Mononuclear cell (primary cell): Measurements from ENCODE around the gene CYFIP1. TPM values are rescaled to one million over a fixed set of nuclear protein-coding genes. Genes with fewer than 3 reads are reported as not detected.

ENCODE experiments used
- H3K27me3 ChIP-seq: 2 replicates; pipeline ENCODE4 v1.6.0; 2011; ENCODE audit warnings: low read length, control low read depth; ENCODE audit not compliant: insufficient read depth
- H3K4me1 ChIP-seq: 2 replicates; pipeline ENCODE4 v1.5.1; 2011; ENCODE audit warnings: mild to moderate bottlenecking, low read length, control low read depth; ENCODE audit not compliant: insufficient read depth
- H3K4me3 ChIP-seq: 2 replicates; pipeline ENCODE4 v1.5.1; 2011; ENCODE audit warnings: mild to moderate bottlenecking, low read length, moderate library complexity
- H3K9me3 ChIP-seq: 2 replicates; pipeline ENCODE4 v1.5.1; 2011; ENCODE audit warnings: low read depth, mild to moderate bottlenecking, control low read depth, low read length
- total RNA-seq: library from RNA; depleted of rRNA; stranded (reverse); fragments of >200 nt; gene quantifications from one replicate; pipeline ENCODE4 v1.2.3, GENCODE V29; 2012

The CYFIP1 gene
- total RNA-seq, 1 donor = 12.9 TPM

DNA sequence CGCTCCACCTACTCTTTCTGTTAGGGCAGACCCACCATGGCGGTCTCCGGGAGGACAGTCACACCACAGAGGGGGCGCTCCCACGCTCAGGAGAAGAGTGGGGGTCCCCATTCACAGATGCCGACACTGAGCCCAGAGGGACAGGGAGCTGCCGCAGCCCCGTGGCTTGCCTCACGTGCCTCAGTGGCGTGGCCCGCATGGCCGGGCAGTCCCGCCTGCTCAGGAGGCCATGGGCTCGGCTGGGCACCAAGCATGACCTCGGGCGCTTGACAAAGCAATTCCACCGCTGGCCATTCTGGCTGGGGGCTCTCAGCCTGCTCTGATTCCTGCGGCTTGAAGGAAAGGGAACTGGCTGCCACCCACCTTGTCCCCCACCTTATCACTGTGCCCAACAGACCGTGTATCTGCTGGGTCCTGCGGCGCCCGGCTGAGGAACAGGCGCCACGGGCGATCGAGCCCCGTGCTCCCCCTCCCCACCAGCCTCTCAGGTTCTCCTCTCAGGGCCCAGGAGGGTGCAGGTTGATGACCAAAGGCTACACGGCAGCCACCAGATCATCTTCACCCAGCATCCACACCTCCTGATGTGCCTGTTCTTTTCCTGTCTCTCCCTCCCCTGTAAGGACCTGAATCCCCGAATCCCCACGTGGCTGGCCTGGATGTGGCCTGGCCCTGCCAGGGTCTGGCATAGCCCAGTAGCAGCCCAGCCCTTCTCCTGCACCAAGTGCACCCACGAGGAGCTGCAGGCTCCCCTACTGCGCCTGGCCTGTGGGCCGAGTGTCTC is 20.7 kb downstream of the CYFIP1 start:
- H3K27me3 ChIP-seq = no peaks in the 10 kb centered on the region
- peaks cover 44% of the 10 kb centered on the region for H3K4me1 ChIP-seq
- H3K9me3 ChIP-seq = no peaks in the 10 kb centered on the region
- H3K4me3 ChIP-seq = no peak overlapping the region

DNA sequence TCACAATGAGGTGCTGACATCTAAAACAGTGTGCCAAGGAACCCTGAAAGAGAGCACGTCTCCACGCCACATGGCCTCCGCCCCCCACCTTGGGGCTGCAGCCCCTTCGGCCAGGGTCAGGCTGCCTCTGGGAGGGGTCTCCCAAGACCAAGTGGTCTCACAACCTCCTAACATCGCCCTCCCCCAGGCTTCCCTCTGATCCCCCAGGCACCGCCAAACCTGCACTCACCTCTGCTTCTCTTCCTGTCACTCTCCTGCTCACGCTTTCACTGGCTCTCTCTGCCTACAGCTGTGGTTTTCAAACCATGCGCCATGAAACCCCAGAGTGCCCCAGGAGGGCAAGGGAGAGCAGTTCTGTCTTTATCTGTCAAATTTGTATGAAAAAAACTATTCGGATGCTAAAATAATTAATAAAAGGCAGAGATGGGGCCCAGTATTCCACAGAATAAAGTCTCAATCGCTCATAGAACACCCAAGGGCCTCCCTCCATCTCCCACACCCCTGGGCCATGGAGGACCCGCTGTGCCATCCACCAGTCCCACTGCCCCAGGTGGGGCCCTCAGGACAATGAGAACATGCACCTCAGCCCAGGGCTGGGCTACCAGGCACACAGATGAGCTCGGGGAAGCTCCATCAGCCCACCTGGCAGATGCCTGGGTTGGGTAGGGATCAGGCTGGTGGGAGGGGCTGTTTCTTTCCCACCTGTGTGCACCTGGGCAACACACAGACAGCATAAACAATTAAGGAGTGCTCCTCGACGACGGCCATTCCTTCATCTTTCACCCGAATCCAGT is 21.5 kb downstream of the CYFIP1 start:
- Histone ChIP-seq H3K4me3 (no peak overlapping the region), H3K4me1 (peaks cover 40% of the 10 kb centered on the region), H3K27me3 (no peaks in the 10 kb centered on the region), H3K9me3 (no peaks in the 10 kb centered on the region)

DNA sequence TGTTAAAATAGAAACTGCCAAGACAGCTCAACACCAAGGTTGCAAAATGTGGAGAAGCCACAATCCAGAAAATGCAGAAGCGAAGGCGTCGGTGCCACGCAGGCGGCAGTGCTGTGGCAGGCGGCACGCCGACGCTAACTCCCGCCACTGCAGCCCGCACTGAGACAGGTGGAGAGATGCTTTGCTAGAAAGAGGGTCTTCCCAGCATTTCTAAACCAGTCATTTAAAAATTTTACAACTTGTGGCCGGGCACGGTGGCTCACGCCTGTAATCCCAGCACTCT is 23.2 kb downstream of the CYFIP1 start:
- peaks cover 36% of the 10 kb centered on the region for H3K4me1 ChIP-seq
- H3K27me3 ChIP-seq = no peaks in the 10 kb centered on the region
- no peak overlapping the region for H3K4me3 ChIP-seq
- no peaks in the 10 kb centered on the region for H3K9me3 ChIP-seq

DNA sequence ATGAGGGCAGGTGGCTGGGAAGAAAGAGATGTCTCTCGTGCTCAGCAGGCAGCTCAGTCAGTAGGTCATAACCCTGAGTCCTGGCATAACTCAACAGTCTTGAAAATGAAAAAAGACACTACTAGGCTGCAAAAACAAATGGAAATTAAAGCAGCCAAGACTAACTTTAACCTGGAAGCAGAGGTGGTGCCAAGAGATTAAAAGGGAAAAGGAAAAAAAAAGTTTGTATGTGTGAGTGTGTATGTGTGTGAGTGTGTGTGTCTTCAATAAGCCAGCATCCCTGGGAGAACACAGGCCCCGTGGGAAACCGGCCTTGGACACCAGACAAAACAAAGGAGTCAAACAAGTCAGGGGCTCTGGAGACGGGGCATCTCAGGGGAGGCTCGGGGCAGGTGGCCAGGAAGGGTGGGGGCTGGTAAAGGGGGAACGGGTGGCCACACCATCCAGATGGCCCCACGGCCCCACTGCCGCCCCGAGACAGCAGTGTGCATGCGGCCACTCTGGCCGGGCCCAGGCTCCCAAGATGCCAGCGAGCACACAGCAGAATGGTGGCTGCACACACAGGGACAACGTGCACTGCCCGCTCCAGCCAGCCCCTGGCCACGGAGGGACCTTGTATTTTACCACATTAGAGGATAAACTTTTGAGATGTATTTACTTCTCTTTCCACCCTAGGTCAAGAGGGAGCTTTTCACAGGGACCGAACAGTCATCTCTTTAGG is 23.8 kb downstream of the CYFIP1 start:
- H3K9me3 ChIP-seq = no peaks in the 10 kb centered on the region
- H3K4me3 ChIP-seq = no peak overlapping the region
- H3K27me3 ChIP-seq = no peaks in the 10 kb centered on the region
- peaks cover 31% of the 10 kb centered on the region for H3K4me1 ChIP-seq

DNA sequence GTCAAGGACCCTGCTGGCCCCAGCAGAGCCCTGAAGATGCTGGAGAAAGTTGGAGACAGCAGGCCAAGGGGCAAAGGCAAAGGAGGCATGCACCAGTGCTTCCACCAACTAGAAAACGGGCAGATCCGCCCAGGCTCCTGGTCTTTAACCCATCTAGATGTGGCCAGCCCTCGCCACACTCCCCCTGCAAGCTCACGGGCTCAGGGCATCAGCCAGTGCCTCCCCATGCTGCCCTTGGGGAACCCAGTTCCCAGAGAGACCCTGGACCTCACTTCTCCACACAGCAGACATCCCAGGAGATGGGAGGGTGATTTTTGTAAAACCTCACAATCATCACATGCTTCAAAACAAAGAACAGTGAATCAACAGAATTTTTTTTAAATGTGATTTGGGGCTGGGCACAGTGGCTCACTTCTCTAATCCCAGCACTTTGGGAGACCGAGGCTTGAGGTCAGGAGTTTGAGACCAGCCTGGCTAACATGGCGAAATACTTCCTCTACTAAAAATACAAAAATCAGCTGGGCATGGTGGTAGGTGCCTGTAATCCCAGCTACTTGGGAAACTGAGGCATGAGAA is 24.5 kb downstream of the CYFIP1 start:
- Histone ChIP-seq H3K4me1 (peaks cover 26% of the 10 kb centered on the region), H3K9me3 (no peaks in the 10 kb centered on the region), H3K4me3 (no peak overlapping the region), H3K27me3 (no peaks in the 10 kb centered on the region)

DNA sequence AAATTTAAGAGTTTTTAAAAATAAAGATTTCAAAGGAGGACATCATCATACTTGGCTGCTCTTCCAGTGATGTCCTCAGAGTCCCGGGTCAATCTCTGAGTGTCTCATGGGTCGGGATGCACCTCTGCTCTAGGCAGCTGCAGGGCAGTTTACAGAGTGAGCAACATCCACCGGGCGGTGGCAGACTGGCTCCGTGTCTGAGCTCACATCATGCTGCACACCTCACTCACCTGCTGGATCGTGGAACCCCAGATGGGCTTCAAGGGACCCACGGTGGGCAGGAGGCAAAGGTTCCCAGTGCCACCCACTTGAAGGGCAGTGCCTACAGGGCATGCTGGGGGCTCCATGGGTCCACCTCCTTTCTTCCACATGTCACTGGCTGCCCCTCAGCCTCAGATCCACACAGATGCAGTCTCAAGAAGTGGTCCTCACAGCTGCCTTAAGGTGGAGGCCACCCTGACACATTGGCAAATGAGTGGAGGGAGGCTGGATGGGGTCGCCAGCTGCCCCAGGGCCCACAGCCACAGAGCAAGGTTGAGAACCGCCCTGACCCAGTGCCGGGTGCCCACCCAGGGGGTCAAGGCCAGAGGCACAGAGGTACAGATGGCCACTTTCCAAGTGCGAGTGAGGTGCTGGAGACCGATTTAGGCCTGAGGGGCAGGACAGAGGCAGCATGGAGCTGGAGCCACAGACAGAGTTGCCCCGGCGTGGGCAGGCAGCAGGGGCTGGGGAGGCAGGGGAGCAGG is 25.2 kb downstream of the CYFIP1 start:
- Histone ChIP-seq H3K4me3 (no peak overlapping the region), H3K9me3 (no peaks in the 10 kb centered on the region), H3K27me3 (no peaks in the 10 kb centered on the region), H3K4me1 (peaks cover 26% of the 10 kb centered on the region)

DNA sequence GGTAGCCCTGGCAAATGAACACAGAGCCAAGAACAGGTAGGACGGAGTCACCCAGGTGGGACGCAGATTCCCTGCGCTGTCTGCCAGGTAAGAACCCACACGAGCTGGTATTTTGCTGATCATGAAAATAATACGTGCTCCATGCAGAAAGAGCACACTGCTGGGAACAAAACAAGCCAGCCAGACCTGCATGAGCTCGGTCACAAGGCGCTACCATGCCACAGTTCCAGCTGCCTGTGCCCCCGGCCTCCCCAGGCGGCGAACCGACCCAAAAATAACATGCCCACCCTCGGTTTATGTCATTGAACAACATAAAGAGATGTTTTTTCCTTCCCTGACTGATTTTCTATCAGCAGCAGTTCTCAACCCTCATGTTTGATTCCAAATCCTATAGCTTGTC is 25.8 kb downstream of the CYFIP1 start:
- Histone ChIP-seq H3K4me1 (peaks cover 28% of the 10 kb centered on the region), H3K9me3 (no peaks in the 10 kb centered on the region), H3K4me3 (no peak overlapping the region), H3K27me3 (no peaks in the 10 kb centered on the region)

DNA sequence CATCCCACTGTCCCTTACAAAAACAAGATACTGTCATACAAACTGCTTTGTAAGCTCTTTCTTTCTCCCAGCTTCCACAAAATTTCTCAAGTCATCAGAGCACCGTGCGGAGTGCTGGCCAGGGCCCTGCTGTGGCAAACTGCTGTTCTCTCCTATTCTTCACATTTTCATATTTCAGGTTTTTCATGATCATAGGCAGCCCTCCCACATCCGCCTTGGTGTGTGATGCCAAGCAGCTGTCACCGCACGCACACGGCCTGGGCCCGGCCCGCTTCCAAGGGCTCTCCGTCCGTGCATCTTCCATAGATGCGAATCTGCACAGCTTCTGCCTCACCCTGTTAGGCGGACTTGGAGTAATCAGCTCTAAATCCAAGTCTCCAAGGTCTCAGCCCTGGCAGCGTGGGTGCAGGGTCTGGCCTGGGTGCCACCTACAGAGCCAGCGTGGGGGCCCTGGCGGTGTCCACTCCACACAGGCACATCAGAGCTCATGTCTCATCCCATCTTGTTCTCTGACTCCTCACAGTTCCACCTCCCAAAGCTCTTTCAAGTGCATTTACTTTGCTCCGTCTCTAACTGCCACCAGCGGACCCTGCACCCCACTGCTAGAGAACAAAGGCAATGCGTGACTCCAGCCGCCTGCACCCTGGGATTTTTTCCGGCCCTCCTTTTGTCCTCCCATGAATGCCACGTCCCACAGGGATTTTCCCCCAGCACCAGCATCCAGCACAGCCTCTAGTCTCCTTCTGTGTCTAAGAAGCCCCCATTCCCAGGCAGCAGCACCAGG is 27.2 kb downstream of the CYFIP1 start:
- H3K27me3 ChIP-seq = no peaks in the 10 kb centered on the region
- H3K4me1 ChIP-seq = peaks cover 33% of the 10 kb centered on the region
- no peak overlapping the region for H3K4me3 ChIP-seq
- no peaks in the 10 kb centered on the region for H3K9me3 ChIP-seq

DNA sequence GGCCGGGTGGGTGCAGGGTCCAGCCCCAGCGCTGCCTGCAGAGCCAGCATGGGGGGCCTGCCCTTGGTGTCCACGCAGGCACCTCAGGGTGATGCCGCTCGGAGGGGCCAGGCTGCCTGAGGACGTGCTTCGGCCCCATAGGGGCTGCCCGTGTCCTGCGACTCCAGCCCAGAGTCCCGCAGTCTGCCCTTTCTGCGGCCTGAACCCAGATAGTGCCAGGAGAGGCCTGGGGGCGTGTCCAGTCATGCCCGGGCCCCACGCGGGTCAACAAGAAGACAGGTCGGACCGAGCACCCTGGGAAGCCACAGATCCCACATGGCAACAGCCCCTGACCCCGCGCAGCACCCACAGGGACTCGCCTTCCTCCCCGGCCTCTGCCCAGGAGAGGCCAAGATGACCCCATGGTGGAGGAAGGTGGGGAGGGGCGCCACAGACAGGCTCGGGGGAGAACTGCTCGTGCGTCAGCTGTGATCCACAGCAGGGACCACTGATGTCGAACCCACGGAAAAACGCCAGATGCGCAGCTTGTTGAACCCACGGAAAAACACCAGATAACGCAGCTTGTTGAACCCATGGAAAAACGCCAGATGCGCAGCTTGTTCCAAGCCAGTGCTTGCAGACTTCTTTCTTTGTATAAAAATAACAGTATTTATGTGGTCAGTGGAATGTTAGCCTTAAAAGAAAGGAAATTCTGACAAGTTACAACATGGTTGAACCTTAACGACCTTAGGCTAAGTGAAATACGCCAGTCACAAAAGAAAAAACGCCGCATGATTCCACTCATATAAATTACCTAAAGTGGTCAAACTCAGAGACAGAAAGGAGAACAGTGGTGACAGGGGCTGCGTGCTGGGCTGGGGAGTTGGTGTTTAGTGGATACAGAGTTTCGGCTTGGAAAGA is 28.5 kb downstream of the CYFIP1 start:
- Histone ChIP-seq H3K4me1 (peaks cover 25% of the 10 kb centered on the region), H3K27me3 (no peaks in the 10 kb centered on the region), H3K4me3 (no peak overlapping the region), H3K9me3 (no peaks in the 10 kb centered on the region)

DNA sequence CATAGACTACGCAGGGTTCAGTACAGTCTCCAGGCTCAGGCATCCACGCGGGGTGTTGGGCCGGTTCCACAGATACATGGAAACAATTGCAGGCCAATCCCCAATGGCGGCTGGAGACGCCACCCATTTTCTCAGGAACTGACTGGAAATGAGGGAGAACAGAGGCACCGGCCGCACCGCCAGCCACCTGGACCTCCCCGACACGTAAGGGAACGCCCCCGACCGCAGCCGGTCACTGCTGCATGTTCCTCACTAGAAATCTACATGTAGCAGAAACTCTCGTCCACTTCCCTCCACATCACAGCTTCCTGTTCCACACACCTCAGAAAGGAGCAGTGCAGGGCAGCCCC is 29.2 kb downstream of the CYFIP1 start:
- Histone ChIP-seq H3K27me3 (no peaks in the 10 kb centered on the region), H3K4me3 (no peak overlapping the region), H3K4me1 (peaks cover 18% of the 10 kb centered on the region), H3K9me3 (no peaks in the 10 kb centered on the region)

DNA sequence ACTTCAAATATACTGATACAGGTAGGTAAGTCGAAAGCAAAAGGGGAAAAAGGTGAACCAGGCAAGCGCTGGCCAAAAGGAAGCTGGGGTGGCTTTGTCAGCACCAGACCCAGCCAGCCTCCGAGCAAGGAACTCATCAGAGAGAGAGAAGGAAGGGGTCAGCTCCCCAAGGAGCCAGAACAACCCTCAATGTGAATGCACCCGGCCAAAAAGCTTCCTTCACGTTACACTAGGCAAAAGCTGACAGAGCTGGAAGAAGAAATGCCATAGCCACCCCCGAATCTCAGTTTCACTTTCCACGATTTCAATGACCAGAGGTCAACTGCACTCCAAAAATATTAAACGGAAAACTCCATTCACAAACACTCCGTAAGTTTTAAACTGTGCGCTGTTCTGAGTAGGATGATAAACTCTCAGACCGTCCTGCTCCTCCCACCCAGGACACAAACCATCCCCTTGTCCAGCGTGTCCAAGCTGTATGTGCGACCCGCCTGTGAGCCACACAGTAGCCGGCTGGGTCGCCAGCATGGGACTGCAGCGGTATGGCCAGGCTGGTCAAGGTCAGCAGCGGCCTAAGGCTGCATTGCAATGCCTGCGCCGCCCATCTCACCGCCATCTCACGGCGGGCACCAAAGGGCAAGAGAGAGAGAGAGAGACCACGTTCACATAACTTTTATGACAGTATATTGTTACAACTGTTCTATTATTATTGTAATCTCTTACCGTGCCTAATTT is 29.7 kb downstream of the CYFIP1 start:
- H3K4me1 ChIP-seq = peaks cover 13% of the 10 kb centered on the region
- no peak overlapping the region for H3K4me3 ChIP-seq
- H3K27me3 ChIP-seq = no peaks in the 10 kb centered on the region
- H3K9me3 ChIP-seq = no peaks in the 10 kb centered on the region

DNA sequence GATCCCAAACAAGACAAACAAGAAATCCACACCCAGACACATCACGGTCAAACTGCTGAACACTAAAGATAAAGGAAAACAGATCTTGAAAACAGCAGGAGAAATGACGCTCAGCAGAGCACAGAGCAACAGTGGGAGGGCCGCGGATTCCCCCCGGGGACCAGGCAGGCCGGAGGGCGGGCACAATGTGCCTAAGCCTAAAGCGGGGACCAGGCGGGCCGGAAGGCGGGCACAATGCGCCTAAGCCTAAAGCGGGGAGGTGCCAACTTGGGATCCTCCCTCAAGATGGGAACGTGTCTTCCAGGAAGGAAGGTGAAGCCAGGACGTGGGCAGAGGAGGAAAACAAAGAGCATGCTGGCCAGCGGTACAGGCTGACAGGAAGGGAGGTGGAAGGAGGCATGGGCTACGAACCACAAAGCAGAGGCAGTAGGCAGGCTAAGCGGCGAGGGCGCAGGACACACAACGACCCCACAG is 31.1 kb downstream of the CYFIP1 start:
- Histone ChIP-seq H3K27me3 (no peaks in the 10 kb centered on the region), H3K4me3 (no peak overlapping the region), H3K9me3 (no peaks in the 10 kb centered on the region), H3K4me1 (peaks cover 6% of the 10 kb centered on the region)

DNA sequence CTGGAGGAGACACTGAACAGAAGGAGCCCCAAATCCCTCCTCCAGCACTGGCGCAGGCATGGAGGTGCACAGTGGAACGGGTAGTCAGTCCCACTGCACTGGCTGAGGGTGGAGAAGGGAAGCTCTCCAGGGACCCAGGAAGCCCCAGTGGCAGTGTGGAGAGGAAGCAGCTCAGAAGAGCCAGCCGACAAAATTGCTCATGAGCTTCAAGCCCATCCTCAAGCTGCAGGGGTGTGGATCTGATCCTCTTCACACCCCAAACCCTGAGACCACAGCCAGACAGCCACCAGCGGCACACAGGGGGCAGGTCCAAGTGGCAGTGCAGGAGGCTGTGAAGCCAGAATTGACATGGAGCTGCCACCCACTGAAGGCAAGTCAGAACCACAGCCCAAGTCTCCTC is 32.1 kb downstream of the CYFIP1 start:
- Histone ChIP-seq H3K9me3 (no peaks in the 10 kb centered on the region), H3K27me3 (no peaks in the 10 kb centered on the region), H3K4me1 (peaks cover 6% of the 10 kb centered on the region), H3K4me3 (no peak overlapping the region)
